Heart left ventricle (tissue), 16 donors: ENCODE results near the gene DAB2IP. TPM values are rescaled to one million over a fixed set of nuclear protein-coding genes. Genes with fewer than 3 reads are reported as not detected.
A peak's percentile ranks its signal among the peaks of the same experiment; 100 is the strongest.

Source experiments
- ATAC-seq, 4 donors: fragments of 200-7000 bp; cut with Tn5 transposase; one replicate each; pipeline ENCODE4 v1.9.1; 2020 to 2022; ENCODE audit warnings: moderate library complexity in 4 of 4, mild to moderate bottlenecking in 3 of 4, moderate number of reproducible peaks in 1 of 4
- DNase-seq, 5 donors: peaks; one replicate each; pipeline ENCODE4 v3.0.0-alpha.2; 2020
- H3K27ac ChIP-seq, 12 donors: fragments of 200-600 bp; sonication (generic) in 4 of 12; one replicate each; pipeline versions ENCODE4 v1.5.0 to v1.8.0; 2016 to 2022; ENCODE audit warnings: mild to moderate bottlenecking in 2 of 12
- H3K27me3 ChIP-seq, 9 donors: fragments of 200-600 bp; sonication (generic) in 2 of 9; one replicate each; pipeline versions ENCODE4 v1.5.1 to v1.8.0; 2016 to 2022; ENCODE audit warnings: mild to moderate bottlenecking in 3 of 9
- H3K36me3 ChIP-seq, 9 donors: fragments of 200-600 bp; sonication (generic) in 2 of 9; one replicate each; pipeline versions ENCODE4 v1.5.0 to v1.8.0; 2018 to 2022; ENCODE audit warnings: mild to moderate bottlenecking in 2 of 9
- H3K4me1 ChIP-seq, 12 donors: fragments of 200-600 bp; sonication (generic) in 4 of 12; one replicate each; pipeline versions ENCODE4 v1.5.0 to v1.8.0; 2016 to 2022; ENCODE audit warnings: mild to moderate bottlenecking in 3 of 12
- H3K4me3 ChIP-seq, 12 donors: fragments of 200-600 bp; sonication (generic) in 4 of 12; one replicate each; pipeline versions ENCODE4 v1.5.0 to v1.8.0; 2017 to 2022; ENCODE audit warnings: mild to moderate bottlenecking in 9 of 12, moderate library complexity in 4 of 12
- H3K9me3 ChIP-seq, 12 donors: fragments of 200-600 bp; sonication (generic) in 4 of 12; one replicate each; pipeline versions ENCODE4 v1.5.0 to v1.8.0; 2016 to 2022; ENCODE audit warnings: mild to moderate bottlenecking in 1 of 12
- POLR2A ChIP-seq, 2 donors: fragments of 450-650 bp; IDR thresholded peaks; one replicate each; pipeline ENCODE4 v1.6.1; 2017; ENCODE audit warnings: antibody characterized with exemption in 2 of 2, mild to moderate bottlenecking in 2 of 2, moderate library complexity in 2 of 2
- WGBS, 4 donors: extraction: QIAGEN DNeasy Blood & Tissue Kit in 2 of 4; methylation state at CpG; one replicate each; pipeline versions ENCODE4 v1.1.5 to v1.1.7; 2013 to 2018; 5-methylcytosine and 5-hydroxymethylcytosine counted together
- intact Hi-C, 10 donors: fragments of 100-400 bp; cut with DNase I; formaldehyde crosslinking; loops; one replicate each; pipeline versions ENCODE4 v1.11.1 to v1.14.2; 2022
- polyA plus RNA-seq, 2 donors: library from polyadenylated mRNA; stranded (reverse); fragments of 200-250 nt; gene quantifications; one replicate each; pipeline ENCODE4 v1.2.3, GENCODE V29; 2013
- total RNA-seq, 9 donors: library from RNA; depleted of rRNA in 2 of 9; stranded (reverse); fragments of >200 nt in 2 of 9; fragmentation: NEBNext Ultra II Directional in 3 of 9; extraction: Animal tissue kit (Norgen Biotek cat#: 25700) in 3 of 9; gene quantifications; one replicate each; pipeline versions ENCODE4 v1.1.0 to v1.2.4, GENCODE V29; 2016 to 2023
- TF ChIP-seq, protein P1 (sequence below), 12 donors: fragments of 200-600 bp; sonication (generic) in 4 of 12; IDR thresholded peaks; one replicate each; pipeline versions ENCODE4 v1.5.0 to v1.8.0; 2018 to 2022; ENCODE audit warnings: antibody characterized with exemption in 12 of 12, mild to moderate bottlenecking in 5 of 12
- donor health status: ischemic (EF 13 %, LVEDD 7.1; RV severe dilation, severe dysfunction).
- donor health status: healthy with polysubstance abuse.
- donor health status: DM: no; HTN: yes; CAD: no.
- donor health status: DM: no; HTN: no; CAD: no.
- donor health status: ischemic (EF 25% LVEDD 6.9; RV normal size, moderate dysfunction).
- donor health status: ischemic (EF 25% LVEDD 5.7; RV mildly dilated, moderate dysfunction).
- donor health status: healthy.
- donor health status: DM: yes; HTN: yes; CAD: no.
- donor health status: ischemic (EF 35%, LVEDD 5.7; RV mildly dilated, moderate dysfunction).
- donor health status: nonischemic (EF 11% LVEDD 7.7; RV severe dilation, severe dysfunction).
- donor health status: DM: yes; HTN: yes; CAD: no.
- donor health status: PGD.
- donor health status: ischemic (EF 29% LVEDD 5.4; RV normal size, mild dysfunction).
- donor health status: nonischemic (EF 23%, LVEDD 6.1; RV moderate dilation, normal function).

DAB2IP gene
- total and polyA plus RNA-seq, 11 donors: 30.9 to 103 (median 52.6) TPM

DNA sequence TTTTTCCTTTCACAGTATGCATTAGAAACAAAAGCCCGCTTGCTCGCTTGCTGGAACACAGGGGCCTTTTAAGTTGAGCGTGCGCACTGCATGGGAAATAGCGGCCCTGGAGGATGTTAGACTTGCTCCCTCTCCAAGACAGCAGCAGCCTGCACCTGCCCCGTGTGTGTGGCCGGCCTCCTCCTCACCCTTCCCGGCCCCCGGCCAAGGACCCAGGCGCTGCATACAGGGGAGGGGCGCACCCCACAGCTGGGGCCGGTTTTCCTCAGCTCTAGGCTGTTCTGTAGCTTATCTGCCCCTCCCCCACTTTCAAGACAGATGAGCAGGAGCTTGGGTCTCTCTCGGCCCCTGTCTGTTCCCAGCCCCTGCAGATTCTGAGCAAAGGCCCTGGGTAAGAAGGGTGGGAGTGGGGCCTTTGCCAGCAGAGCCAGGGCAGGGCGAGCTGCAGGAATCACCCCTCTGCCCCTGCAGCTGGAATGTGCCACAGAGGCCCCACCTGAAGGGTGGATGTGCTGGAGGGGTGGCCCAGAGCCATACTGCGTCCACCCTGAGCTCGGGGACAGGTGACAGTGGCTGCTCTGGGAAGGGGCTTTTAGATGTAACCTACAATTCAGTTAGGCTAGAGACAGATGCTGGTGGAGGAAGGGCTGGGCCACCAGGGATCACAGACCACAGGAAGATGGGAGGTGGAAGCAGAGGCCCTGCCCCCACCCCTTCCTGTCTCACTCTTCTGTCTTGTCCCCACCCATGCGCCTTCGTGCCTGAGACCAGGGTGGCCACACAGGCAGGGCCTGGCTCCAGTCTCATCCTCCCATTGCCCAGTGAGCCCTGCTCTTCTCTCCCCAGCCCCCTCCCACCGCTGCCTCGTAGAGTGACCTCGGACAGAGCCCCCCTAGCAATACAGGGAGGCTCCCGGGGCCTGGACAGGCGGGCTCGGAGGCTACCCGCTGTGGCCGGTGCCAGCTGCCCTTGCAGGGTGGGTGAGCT, 132.4 kb downstream of the DAB2IP start:
- peak in 3 of 5 donors; percentile 6 to 58 (median 23) for DNase-seq
- Histone ChIP-seq H3K36me3 (peaks cover 9 to 62% (median 48%) of the 10 kb centered on the region in 9 donors), H3K9me3 (no peaks in the 10 kb centered on the region), H3K4me3 (no peak overlapping the region), H3K4me1 (peaks cover 0 to 41% (median 20%) of the 10 kb centered on the region in 12 donors), H3K27me3 (no peaks in the 10 kb centered on the region), H3K27ac (peak overlapping the region in 1 of 12 donors; percentile 13)
- intact Hi-C loops: loop anchor here in 2 of 10 donors (5.0 kb wide), 2 partner anchors 48 to 73 kb away; no protein-coding TSS in a partner anchor
- TF ChIP-seq POLR2A (IDR thresholded peaks at IDR 0.05): no peak
- TF ChIP-seq, protein P1, sequence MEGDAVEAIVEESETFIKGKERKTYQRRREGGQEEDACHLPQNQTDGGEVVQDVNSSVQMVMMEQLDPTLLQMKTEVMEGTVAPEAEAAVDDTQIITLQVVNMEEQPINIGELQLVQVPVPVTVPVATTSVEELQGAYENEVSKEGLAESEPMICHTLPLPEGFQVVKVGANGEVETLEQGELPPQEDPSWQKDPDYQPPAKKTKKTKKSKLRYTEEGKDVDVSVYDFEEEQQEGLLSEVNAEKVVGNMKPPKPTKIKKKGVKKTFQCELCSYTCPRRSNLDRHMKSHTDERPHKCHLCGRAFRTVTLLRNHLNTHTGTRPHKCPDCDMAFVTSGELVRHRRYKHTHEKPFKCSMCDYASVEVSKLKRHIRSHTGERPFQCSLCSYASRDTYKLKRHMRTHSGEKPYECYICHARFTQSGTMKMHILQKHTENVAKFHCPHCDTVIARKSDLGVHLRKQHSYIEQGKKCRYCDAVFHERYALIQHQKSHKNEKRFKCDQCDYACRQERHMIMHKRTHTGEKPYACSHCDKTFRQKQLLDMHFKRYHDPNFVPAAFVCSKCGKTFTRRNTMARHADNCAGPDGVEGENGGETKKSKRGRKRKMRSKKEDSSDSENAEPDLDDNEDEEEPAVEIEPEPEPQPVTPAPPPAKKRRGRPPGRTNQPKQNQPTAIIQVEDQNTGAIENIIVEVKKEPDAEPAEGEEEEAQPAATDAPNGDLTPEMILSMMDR (IDR thresholded peaks at IDR 0.05): no peak
- ATAC-seq: no peak
- 74 to 83% (median 78%) methylated on average over 23 to 26 of the region's 26 CpGs for WGBS, 4 donors

DNA sequence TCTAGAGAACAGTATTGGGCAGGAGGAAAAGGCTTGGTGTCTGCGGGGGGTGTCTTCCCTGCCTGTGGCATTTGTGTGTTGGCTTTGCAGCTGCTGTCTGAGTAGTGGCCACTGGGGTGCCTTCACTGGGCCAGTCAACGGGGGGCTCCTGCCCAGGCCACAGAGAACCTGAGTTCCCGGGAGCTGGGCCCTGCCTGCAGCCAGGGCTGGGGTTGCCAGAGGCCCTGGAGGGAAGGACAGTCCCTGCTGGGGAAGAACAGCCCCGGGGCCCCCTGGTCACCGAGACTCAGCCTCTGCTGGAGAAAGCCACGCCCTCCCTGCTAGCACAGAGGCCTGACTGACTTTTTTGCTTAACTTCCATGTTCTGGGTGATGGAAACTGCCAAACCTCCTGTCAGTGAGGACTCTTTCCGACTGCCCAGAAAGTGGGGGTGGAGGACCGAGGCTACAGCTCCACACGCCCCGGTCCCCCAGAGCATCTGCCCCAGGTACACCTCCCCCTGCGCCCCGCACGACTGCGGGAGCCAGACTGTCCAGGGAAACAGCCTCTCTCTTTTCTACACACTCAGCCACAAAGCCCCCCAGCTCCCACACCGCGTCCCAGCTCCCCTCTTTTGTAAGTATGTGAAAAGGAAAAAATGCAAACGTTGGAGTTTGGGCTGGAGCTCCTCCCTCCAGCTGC, 133.4 kb downstream of the DAB2IP start:
- WGBS, 4 donors: 82 to 87% (median 84%) methylated on average over 17 of the region's 17 CpGs
- Histone ChIP-seq H3K27me3 (no peaks in the 10 kb centered on the region), H3K27ac (no peak overlapping the region), H3K4me1 (peaks cover 0 to 31% (median 12%) of the 10 kb centered on the region in 12 donors), H3K36me3 (peaks cover 9 to 60% (median 48%) of the 10 kb centered on the region in 9 donors), H3K4me3 (no peak overlapping the region), H3K9me3 (no peaks in the 10 kb centered on the region)
- ATAC-seq (no peak), DNase-seq (peak in 4 of 5 donors; percentile 7 to 46 (median 18))
- no peak for TF ChIP-seq POLR2A (IDR thresholded peaks at IDR 0.05)
- TF ChIP-seq, protein P1 (IDR thresholded peaks at IDR 0.05): no peak
- intact Hi-C loops: loop anchor here in 2 of 10 donors (5.0 kb wide), 2 partner anchors 47 to 72 kb away; no protein-coding TSS in a partner anchor

DNA sequence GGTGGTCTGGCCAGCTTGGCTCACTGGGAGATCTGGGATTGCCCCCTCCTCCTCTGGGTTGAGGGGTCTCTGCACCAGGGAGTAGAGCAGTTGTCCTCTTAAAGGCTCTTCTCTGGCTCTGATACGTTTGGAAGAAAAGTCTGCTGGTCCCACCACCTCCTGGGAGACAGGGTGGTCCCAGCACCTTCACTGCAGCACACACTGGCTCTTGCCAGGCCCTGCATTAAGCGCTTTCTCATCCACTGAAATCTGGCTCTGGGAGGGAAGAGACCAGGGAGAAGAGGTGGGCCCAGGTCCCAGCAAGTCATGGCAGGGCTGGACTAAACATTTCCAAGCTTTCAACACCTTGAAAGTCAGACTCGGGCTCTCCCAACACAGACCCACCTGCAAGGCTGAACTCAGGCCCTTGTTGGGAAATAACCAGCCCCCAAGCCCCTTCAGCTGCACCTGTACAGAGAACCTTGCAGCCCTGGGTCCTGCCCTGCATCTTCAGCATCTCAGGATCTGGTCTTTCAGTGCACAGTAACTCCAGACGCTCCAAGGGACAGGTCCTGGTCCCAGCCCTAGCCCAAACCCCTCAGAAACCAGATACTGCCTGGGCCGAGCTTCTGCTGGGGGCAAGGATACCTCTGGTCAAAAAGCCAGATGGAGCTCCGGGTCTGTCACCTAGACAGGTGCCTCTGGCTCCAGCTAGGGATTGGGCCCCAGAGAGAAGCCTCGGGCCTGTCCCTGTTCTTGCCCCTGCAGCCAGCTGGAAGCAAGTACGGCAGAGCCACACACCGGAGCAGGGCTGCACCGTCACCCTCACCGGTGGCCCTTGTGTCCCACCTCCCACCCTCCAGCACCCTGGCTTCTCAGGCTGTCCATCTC, 134.5 kb downstream of the DAB2IP start:
- no peak for TF ChIP-seq POLR2A (IDR thresholded peaks at IDR 0.05)
- TF ChIP-seq, protein P1 (IDR thresholded peaks at IDR 0.05): no peak
- Histone ChIP-seq H3K27me3 (no peaks in the 10 kb centered on the region), H3K4me3 (no peak overlapping the region), H3K27ac (no peak overlapping the region), H3K36me3 (peaks cover 9 to 53% (median 42%) of the 10 kb centered on the region in 9 donors), H3K9me3 (no peaks in the 10 kb centered on the region), H3K4me1 (peaks cover 0 to 21% (median 8%) of the 10 kb centered on the region in 12 donors)
- DNase-seq (no peak), ATAC-seq (peak in 1 of 4 donors; percentile 5)
- intact Hi-C loops: no loop called here
- 86 to 91% (median 88%) methylated on average over 10 to 11 of the region's 11 CpGs for WGBS, 4 donors
